ENCODE results near the gene PLS1. TPM values are rescaled to one million over a fixed set of nuclear protein-coding genes. Genes with fewer than 3 reads are reported as not detected.

The PLS1 gene
- 0.96 and 2.5 TPM in 2 replicates for total RNA-seq

GRCh38 chr3:142595951-142596725 is at the start of gene PLS1:
TSS of gene PLS1 (plus strand) at chr3:142596393. CDS start at chr3:142664238, 67,845 bp downstream.

GRCh38 chr3:142578329-142579223 is 17.6 kb upstream of the PLS1 start, which contains the start of gene ATR:
TSS of gene ATR (minus strand) at chr3:142578733. CDS start at chr3:142578704, 29 bp downstream.

GRCh38 chr3:142723968-142724681 is 127.9 kb downstream of the PLS1 start, which contains the start of gene TRPC1:
TSS of gene TRPC1 (plus strand) at chr3:142724034. CDS start at chr3:142724560, 526 bp downstream.

Other genes starting within 250 kb of the PLS1 start
- gene XRN1, start 148.4 kb upstream of the PLS1 start, total RNA-seq: 13.4 and 20.6 TPM in 2 replicates
- 12.2 and 13.7 TPM in 2 replicates for gene ATR, start 17.7 kb upstream of the PLS1 start, total RNA-seq
- 12.5 and 14.6 TPM in 2 replicates for gene TRPC1, start 127.6 kb downstream of the PLS1 start, total RNA-seq

All from epithelial cell of alveolus of lung (primary cell).